ENCODE data around the gene MSH5.

DNA sequence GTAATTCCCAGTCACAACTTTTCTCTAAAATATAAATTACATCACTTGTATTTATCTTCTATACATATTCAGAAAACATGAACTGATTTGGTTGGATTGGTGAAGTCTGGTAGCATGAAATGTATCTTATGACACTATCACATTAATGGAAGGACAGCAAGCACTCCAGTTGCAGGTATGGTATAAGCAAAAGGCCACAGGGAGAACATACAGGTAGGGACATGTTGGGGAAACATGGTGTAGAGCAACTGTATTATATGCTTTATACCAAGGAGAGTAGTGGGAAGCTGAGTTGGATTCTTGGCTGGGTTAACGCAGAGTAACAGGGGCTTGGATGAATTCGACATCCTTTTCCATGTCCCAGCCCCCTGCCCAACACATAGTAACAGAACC lies 57.2 kb downstream of the MSH5 start:
- TF ChIP-seq, protein P1, sequence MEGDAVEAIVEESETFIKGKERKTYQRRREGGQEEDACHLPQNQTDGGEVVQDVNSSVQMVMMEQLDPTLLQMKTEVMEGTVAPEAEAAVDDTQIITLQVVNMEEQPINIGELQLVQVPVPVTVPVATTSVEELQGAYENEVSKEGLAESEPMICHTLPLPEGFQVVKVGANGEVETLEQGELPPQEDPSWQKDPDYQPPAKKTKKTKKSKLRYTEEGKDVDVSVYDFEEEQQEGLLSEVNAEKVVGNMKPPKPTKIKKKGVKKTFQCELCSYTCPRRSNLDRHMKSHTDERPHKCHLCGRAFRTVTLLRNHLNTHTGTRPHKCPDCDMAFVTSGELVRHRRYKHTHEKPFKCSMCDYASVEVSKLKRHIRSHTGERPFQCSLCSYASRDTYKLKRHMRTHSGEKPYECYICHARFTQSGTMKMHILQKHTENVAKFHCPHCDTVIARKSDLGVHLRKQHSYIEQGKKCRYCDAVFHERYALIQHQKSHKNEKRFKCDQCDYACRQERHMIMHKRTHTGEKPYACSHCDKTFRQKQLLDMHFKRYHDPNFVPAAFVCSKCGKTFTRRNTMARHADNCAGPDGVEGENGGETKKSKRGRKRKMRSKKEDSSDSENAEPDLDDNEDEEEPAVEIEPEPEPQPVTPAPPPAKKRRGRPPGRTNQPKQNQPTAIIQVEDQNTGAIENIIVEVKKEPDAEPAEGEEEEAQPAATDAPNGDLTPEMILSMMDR (IDR thresholded peaks at IDR 0.05), result no peak
- TF ChIP-seq POLR2A (IDR thresholded peaks at IDR 0.05), result no peak
